ACC112 (cell line): Measurements from ENCODE around the gene SIK3.

Experiments used
- H2AFZ ChIP-seq: fragments of 200-600 bp; sonication (generic); one replicate; pipeline ENCODE4 v1.6.0; 2017; ENCODE audit warnings: antibody characterized with exemption, low read length; ENCODE audit not compliant: unreplicated experiment
- H3K27ac ChIP-seq: fragments of 200-600 bp; sonication (generic); 2 replicates; pipeline ENCODE4 v1.5.1; 2014; ENCODE audit warnings: low read depth, mild to moderate bottlenecking, antibody characterized with exemption, low read length, moderate library complexity
- H3K27me3 ChIP-seq: fragments of 200-600 bp; sonication (generic); 2 replicates; pipeline ENCODE4 v1.6.1; 2014; ENCODE audit warnings: mild to moderate bottlenecking, antibody characterized with exemption, low read length, moderate library complexity, mixed read lengths; ENCODE audit not compliant: insufficient read depth
- H3K36me3 ChIP-seq: fragments of 200-600 bp; sonication (generic); 2 replicates; pipeline ENCODE4 v1.6.1; 2016; ENCODE audit warnings: mild to moderate bottlenecking, antibody characterized with exemption, low read length, moderate library complexity, mixed read lengths; ENCODE audit not compliant: insufficient read depth
- H3K4me1 ChIP-seq: fragments of 200-600 bp; sonication (generic); one replicate; pipeline ENCODE4 v1.6.1; 2016; ENCODE audit warnings: low read length, mixed read lengths; ENCODE audit not compliant: insufficient read depth, unreplicated experiment, control insufficient read depth
- H3K4me3 ChIP-seq: fragments of 200-600 bp; sonication (generic); 2 replicates; pipeline ENCODE4 v1.5.1; 2014; ENCODE audit warnings: mild to moderate bottlenecking, low read depth, low read length
- H3K79me2 ChIP-seq: fragments of 200-600 bp; sonication (generic); one replicate; pipeline ENCODE4 v1.6.0; 2016; ENCODE audit warnings: low read length; ENCODE audit not compliant: control insufficient read depth, unreplicated experiment, insufficient read depth

The SIK3 gene

GRCh38 chr11:116856423-116856822 is 241.8 kb downstream of the SIK3 start:
- Histone ChIP-seq H3K27me3 (no peaks in the 10 kb centered on the region), H3K36me3 (peaks cover 28% of the 10 kb centered on the region; the same call in 1 of the 2 replicates), H2AFZ (no peak overlapping the region), H3K27ac (no peak overlapping the region), H3K4me1 (peaks cover 38% of the 10 kb centered on the region), H3K79me2 (no peaks in the 10 kb centered on the region), H3K4me3 (no peak overlapping the region)

- Histone ChIP-seq H3K4me3 (no peak overlapping the region), H3K4me1 (peaks cover 36% of the 10 kb centered on the region), H2AFZ (no peak overlapping the region), H3K36me3 (peaks cover 20% of the 10 kb centered on the region; the same call in 1 of the 2 replicates), H3K27ac (no peak overlapping the region), H3K27me3 (no peaks in the 10 kb centered on the region), H3K79me2 (no peaks in the 10 kb centered on the region)
Observed at GRCh38 chr11:116855413-116855812, 242.8 kb downstream of the SIK3 start.

- Histone ChIP-seq H3K27me3 (no peaks in the 10 kb centered on the region), H3K4me3 (peak overlapping the region; percentile 12; the same call in 1 of the 2 replicates), H3K27ac (peak overlapping the region; percentile 87), H2AFZ (no peak overlapping the region), H3K79me2 (no peaks in the 10 kb centered on the region), H3K36me3 (peaks cover 18% of the 10 kb centered on the region; the same call in 1 of the 2 replicates), H3K4me1 (peaks cover 36% of the 10 kb centered on the region)
Observed at GRCh38 chr11:116853461-116854073, 244.7 kb downstream of the SIK3 start.

- peaks cover 9% of the 10 kb centered on the region; the same call in 1 of the 2 replicates for H3K36me3 ChIP-seq
- no peaks in the 10 kb centered on the region for H3K79me2 ChIP-seq
- H3K27me3 ChIP-seq, result no peaks in the 10 kb centered on the region
- H3K4me3 ChIP-seq, result peak overlapping the region; percentile 12; the same call in 1 of the 2 replicates
- H2AFZ ChIP-seq, result no peak overlapping the region
- H3K27ac ChIP-seq, result peak overlapping the region; percentile 87
- H3K4me1 ChIP-seq, result peaks cover 36% of the 10 kb centered on the region
Observed at GRCh38 chr11:116852261-116853031, 245.8 kb downstream of the SIK3 start.

- Histone ChIP-seq H3K4me3 (0 out of 2 replicates have a peak overlapping the region, but pooled peaks have one; percentile 12), H3K27me3 (no peaks in the 10 kb centered on the region), H3K27ac (peak overlapping the region; percentile 87), H2AFZ (no peak overlapping the region), H3K79me2 (no peaks in the 10 kb centered on the region), H3K4me1 (peaks cover 36% of the 10 kb centered on the region), H3K36me3 (peaks cover 1% of the 10 kb centered on the region; the same call in 1 of the 2 replicates)
Observed at GRCh38 chr11:116851626-116852025, 246.6 kb downstream of the SIK3 start.

GRCh38 chr11:116849486-116849885 is 248.7 kb downstream of the SIK3 start:
- Histone ChIP-seq H3K36me3 (no peaks in the 10 kb centered on the region; the same call in 1 of the 2 replicates), H3K79me2 (no peaks in the 10 kb centered on the region), H3K4me1 (peaks cover 35% of the 10 kb centered on the region), H3K4me3 (no peak overlapping the region), H2AFZ (no peak overlapping the region), H3K27ac (no peak overlapping the region), H3K27me3 (no peaks in the 10 kb centered on the region)

- H3K4me3 ChIP-seq, result no peak overlapping the region
- no peaks in the 10 kb centered on the region for H3K36me3 ChIP-seq
Observed at GRCh38 chr11:116849060-116849459, 249.2 kb downstream of the SIK3 start.

GRCh38 chr11:116847612-116848011 is 250.6 kb downstream of the SIK3 start:
- H3K27ac ChIP-seq, result no peak overlapping the region
- H3K79me2 ChIP-seq, result no peaks in the 10 kb centered on the region
- no peaks in the 10 kb centered on the region for H3K27me3 ChIP-seq
- no peak overlapping the region for H3K4me3 ChIP-seq
- H2AFZ ChIP-seq, result no peak overlapping the region
- H3K36me3 ChIP-seq, result no peaks in the 10 kb centered on the region
- H3K4me1 ChIP-seq, result peaks cover 16% of the 10 kb centered on the region

More at GRCh38 chr11:116849060-116849459, 249.2 kb downstream of the SIK3 start:
- no peak overlapping the region for H2AFZ ChIP-seq
- no peak overlapping the region for H3K27ac ChIP-seq
- H3K27me3 ChIP-seq, result no peaks in the 10 kb centered on the region
- peaks cover 31% of the 10 kb centered on the region for H3K4me1 ChIP-seq
- no peaks in the 10 kb centered on the region for H3K79me2 ChIP-seq

- no peak overlapping the region for H3K27ac ChIP-seq
- H3K36me3 ChIP-seq, result no peaks in the 10 kb centered on the region
- H3K4me3 ChIP-seq, result no peak overlapping the region
- no peak overlapping the region for H2AFZ ChIP-seq
- H3K27me3 ChIP-seq, result no peaks in the 10 kb centered on the region
- no peaks in the 10 kb centered on the region for H3K79me2 ChIP-seq
- H3K4me1 ChIP-seq, result no peaks in the 10 kb centered on the region
Observed at GRCh38 chr11:116844722-116845121, 253.5 kb downstream of the SIK3 start.

GRCh38 chr11:116843661-116844060 is 254.6 kb downstream of the SIK3 start:
- H3K4me1 ChIP-seq, result no peaks in the 10 kb centered on the region
- no peak overlapping the region for H3K27ac ChIP-seq
- no peaks in the 10 kb centered on the region for H3K36me3 ChIP-seq
- H3K79me2 ChIP-seq, result no peaks in the 10 kb centered on the region
- no peaks in the 10 kb centered on the region for H3K27me3 ChIP-seq
- no peak overlapping the region for H3K4me3 ChIP-seq
- no peak overlapping the region for H2AFZ ChIP-seq

GRCh38 chr11:116842909-116843308 is 255.3 kb downstream of the SIK3 start:
- H2AFZ ChIP-seq, result no peak overlapping the region
- H3K4me1 ChIP-seq, result no peaks in the 10 kb centered on the region
- no peaks in the 10 kb centered on the region for H3K27me3 ChIP-seq
- H3K27ac ChIP-seq, result no peak overlapping the region
- no peaks in the 10 kb centered on the region for H3K36me3 ChIP-seq
- no peaks in the 10 kb centered on the region for H3K79me2 ChIP-seq
- H3K4me3 ChIP-seq, result no peak overlapping the region
